UCSD-AML1 (cell line): ENCODE results near the gene GNG3.
"Not testable (repeated sequence)": the region's sequence is repeated elsewhere in the genome, so short reads cannot be mapped to it uniquely, and the experiment has no call there.

Experiments used
- DNase-seq: peaks from one replicate; lab custom pipeline; 2025; ENCODE audit not compliant: unreplicated experiment; lab: John Stamatoyannopoulos, UW

GNG3 gene

DNA sequence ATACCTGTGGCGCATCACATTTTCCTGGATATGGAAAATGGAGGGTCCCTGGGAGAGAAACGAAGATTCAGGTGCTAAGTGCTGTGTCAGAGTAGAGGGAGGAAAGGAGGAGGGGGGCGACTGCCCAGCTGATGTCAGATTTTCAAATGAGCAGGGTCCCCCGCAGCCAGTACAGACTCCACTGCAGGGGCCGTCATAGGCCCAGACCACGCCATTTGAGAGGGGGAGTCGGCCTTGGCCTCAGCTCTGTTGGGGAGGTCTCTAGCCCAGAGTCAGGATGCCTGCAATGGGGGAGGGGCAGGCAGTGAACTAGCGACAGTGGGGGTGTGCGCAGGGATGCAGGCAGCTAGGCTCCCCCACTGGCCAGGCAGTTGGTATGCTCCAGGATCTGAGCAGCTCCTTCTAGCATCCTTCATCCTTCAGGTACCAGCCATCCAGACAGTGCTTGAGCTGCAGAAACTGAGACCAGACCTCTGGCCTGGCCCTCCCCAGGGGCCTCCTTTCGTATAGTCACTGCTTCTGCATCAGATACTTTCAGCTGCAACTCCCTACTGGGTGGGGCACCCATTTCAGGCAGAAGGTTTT lies at the start of gene GNG3, which contains the start of gene BSCL2:
Gene GNG3, plus strand, starts transcription at position 400 of the 585 bp plus-strand sequence. CDS start 620 bp downstream, outside the sequence.
Gene BSCL2, minus strand, starts transcription at position 148 of the 585 bp plus-strand sequence. CDS start 229 bp downstream, outside the sequence.
- no peak for DNase-seq

GRCh38 chr11:62664405-62665074 lies 42.9 kb upstream of the GNG3 start:
- no peak for DNase-seq

DNA sequence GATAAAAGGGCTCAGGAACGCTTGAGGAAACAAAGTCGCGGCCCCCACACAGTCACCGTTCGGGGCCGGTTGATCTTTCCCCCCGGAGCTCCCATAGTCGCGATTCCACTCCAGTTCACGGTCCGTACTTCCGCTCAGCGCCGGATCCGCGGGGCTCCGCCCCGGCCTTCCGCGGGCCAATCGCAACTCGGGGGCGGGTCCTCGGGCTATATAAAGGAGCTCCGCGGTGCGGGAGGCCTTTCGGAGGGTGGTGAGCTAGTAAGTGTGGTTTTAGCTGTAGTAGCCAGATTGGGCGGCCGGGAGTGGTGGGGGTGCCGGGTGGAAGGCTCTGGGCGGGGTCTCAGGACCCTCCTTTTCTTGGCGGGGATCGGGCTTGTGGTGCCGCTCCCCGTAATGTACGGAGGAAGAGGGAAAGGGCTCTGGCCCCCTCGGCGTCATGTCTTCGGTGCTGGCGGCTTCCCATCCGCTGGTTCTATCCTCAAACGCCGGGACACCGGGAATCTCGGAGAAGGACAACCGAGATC lies 42.3 kb upstream of the GNG3 start, which contains the start of the genes C11orf98 and CSKMT:
Gene C11orf98, minus strand, starts transcription at position 136 of the 524 bp plus-strand sequence. Its CDS starts 41 bp downstream, at position 95.
Gene CSKMT, plus strand, starts transcription at position 238 of the 524 bp plus-strand sequence. CDS start 568 bp downstream, outside the sequence.
- peak; percentile 91 for DNase-seq

GRCh38 chr11:62665599-62666258 lies 41.7 kb upstream of the GNG3 start:
- DNase-seq = no peak

DNA sequence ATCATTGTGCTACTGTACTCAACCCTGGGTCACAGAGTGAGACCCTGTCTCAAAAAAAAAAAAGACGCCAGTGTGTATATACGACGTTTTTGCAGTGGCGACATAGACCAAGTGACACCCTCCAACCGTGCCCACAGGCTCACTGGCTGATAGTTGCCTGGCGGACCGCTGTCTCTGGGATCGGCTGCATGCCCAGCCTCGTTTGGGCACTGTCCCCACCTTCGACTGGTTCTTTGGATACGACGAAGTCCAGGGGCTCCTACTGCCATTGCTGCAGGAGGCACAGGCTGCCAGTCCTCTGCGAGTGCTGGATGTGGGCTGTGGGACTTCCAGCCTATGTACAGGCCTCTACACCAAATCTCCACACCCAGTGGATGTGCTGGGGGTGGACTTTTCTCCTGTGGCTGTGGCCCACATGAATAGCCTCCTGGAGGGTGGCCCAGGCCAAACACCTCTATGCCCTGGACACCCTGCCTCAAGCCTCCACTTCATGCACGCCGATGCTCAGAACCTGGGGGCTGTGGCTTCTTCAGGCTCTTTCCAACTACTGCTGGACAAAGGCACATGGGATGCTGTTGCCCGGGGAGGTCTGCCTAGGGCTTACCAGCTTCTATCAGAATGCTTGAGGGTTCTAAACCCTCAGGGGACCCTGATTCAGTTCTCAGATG lies 41.1 kb upstream of the GNG3 start:
- DNase-seq = no peak

DNA sequence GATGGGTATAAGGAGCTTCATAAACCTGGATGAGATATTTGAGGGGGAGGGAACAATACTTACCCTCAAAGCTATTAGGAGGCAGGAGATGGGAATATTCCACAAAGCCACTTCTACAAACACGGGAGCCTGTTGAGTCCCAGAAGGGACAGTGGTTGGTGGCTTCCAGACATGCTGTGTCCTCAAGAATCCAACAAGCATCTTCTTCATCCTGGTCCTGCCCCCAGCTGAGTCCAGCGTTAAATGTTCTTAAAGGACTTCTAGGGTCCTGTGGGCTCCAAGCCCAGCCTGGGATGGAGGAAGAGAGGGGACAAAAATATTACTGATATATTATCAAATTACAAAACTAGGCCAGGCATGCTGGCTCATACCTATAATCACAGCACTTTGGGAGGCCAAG lies 40.0 kb upstream of the GNG3 start:
- DNase-seq = no peak

DNA sequence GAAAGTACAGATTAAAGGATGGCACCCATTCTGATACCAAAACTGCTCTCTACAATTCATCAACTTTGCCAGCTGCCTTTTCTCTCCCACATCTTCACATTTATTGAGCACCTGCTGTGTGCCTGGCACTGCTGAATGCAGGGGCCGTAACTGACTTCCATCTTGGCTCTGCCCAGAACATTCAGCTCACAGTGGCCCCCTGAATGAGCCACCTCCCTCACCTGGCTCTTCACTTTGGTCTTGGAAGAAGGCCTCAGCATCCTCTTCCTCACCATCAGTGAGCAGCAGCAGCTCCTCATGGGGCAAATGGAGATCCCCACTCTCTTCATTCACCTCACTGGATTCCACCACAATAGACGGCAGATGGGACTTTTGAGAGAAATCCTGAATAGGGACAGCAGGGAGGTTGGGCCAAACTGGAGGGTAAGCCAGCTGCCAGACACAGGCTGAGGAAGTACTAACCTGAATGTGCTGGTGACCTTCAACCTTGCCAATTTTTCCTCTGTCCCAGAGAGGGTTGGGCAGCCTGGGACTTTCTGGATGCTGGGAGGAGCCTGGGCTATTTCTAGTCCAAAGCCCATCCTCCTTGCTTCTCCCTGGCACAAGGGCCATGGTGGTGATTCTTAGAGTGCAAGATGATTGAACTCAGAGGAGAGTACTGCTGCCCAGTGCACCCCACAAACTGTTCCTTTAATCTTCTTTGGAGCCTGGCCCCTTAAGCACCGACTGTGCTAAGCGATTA lies 37.9 kb upstream of the GNG3 start:
- no peak for DNase-seq

GRCh38 chr11:62671236-62671607 lies 36.3 kb upstream of the GNG3 start:
- DNase-seq = no peak

DNA sequence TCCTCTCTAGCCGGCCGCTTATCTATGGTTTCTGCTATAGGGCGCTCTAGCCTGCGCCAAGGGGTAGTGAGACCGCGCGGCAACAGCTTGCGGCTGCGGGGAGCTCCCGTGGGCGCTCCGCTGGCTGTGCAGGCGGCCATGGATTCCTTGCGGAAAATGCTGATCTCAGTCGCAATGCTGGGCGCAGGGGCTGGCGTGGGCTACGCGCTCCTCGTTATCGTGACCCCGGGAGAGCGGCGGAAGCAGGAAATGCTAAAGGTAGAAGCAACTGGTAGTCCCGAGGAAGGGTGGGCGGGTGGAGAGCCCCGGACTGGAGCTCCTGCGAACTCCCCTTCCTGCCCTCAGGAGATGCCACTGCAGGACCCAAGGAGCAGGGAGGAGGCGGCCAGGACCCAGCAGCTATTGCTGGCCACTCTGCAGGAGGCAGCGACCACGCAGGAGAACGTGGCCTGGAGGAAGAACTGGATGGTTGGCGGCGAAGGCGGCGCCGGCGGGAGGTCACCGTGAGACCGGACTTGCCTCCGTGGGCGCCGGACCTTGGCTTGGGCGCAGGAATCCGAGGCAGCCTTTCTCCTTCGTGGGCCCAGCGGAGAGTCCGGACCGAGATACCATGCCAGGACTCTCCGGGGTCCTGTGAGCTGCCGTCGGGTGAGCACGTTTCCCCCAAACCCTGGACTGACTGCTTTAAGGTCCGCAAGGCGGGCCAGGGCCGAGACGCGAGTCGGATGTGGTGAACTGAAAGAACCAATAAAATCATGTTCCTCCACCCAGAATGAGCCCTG lies 35.7 kb upstream of the GNG3 start, which contains the start of the genes LBHD1 and UQCC3:
Gene LBHD1, minus strand, starts transcription at position 660 of the 782 bp plus-strand sequence. CDS start 2,236 bp downstream, outside the sequence.
Gene UQCC3, plus strand, starts transcription at position 66 of the 782 bp plus-strand sequence. Its CDS starts 73 bp downstream, at position 139.
- peak; percentile 87 for DNase-seq

DNA sequence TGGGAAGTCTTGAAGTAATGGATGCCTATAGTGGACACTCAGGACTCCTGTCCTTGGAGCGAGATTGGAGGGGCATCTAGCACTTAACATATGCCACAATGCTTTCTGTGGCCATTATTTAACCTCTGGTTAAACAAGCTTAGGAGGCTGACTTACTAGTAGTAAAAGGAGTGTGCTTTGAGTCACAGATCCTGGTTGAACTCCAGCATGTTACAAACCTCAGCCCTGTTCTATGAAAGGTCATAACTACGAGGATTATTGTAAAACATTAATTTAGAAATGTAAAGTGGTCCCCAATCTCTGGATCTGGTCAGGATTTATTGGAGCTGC lies 34.3 kb upstream of the GNG3 start:
- DNase-seq = no peak

GRCh38 chr11:62675415-62675814 lies 32.1 kb upstream of the GNG3 start:
- not testable (repeated sequence) for DNase-seq

GRCh38 chr11:62676698-62677097 lies 30.8 kb upstream of the GNG3 start:
- DNase-seq = no peak

GRCh38 chr11:62677156-62677555 lies 30.3 kb upstream of the GNG3 start:
- no peak for DNase-seq

- DNase-seq = no peak
Observed at GRCh38 chr11:62677714-62678113, 29.8 kb upstream of the GNG3 start.

- DNase-seq = no peak
Observed at GRCh38 chr11:62678433-62678769, 29.1 kb upstream of the GNG3 start.

GRCh38 chr11:62678770-62679696 lies 28.4 kb upstream of the GNG3 start, which contains the start of gene UBXN1:
UBXN1 (minus strand) TSS chr11:62679073; CDS start chr11:62678923, 150 bp downstream.
- DNase-seq = peak; percentile 83

DNA sequence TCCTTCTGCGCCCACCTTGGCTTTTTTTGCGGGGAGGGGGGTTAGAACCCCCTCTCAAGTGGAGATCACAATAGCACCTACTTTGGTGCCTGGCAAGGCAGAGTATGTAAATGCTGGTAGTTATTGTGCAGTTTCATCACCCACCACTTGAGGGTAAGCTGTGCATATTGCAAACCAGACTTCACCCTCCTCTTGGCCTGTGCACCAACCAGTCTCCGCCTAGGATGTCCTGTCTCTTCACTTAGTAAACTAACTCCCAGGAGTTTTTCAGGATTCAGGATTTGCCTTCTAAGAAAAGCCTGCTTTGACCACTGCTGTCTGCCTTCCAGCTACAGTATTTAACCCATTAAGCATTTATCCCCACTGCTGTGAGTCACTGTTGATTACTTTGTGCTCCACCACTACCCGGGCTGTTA lies 26.6 kb upstream of the GNG3 start:
- DNase-seq = peak; percentile 37

DNA sequence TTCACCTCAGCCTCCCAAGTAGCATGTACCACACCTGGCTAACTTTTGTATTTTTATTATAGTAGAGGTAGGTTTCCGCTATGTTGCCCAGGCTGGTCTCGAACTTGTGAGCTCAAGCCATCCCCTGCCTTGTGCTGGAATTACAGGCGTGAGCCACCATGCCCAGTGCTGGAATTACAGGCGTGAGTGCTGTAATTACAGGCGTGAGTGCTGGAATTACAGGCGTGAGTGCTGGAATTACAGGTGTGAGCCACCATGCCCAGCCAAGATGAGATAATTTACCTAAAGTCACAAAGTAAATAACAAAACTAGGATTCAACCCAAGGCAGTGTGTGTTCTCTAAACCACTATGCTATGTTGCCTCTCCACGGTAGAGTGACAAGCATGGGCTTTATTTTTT lies 25.0 kb upstream of the GNG3 start:
- DNase-seq = no peak
